A549 (cell line): ENCODE measurements around the gene CEP112. TPM values are rescaled to one million over a fixed set of nuclear protein-coding genes. Genes with fewer than 3 reads are reported as not detected.

Experiments used
- ATAC-seq, 2 experiments: fragments of 200-7000 bp in 1 of 2; fragments of >200 bp in 1 of 2; cut with Nextera tagmentation in 1 of 2; cut with Tn5 transposase in 1 of 2; 3 replicates each; pipeline versions ENCODE4 v1.8.0 to v1.9.1; 2018 to 2020; ENCODE audit warnings: mild to moderate bottlenecking in 1 of 2, moderate library complexity in 1 of 2
- CTCF ChIA-PET: fragments of 300-600 bp; sonication (Branson Sonifier 250); formaldehyde crosslinking; extraction: SDS; loops from one replicate; lab custom pipeline; 2021; ENCODE audit warnings: antibody characterized with exemption, inconsistent platforms; lab: Yijun Ruan, JAX
- POLR2A ChIA-PET: fragments of 350-600 bp; formaldehyde crosslinking; extraction: SDS; loops from one replicate; lab custom pipeline; 2021; ENCODE audit warnings: antibody characterized with exemption, inconsistent platforms; lab: Yijun Ruan, JAX
- DNase-seq, 2 experiments: peaks; one replicate each; pipeline versions ENCODE4 v3.0.0 to v3.0.0-alpha.2; 2011 to 2016; ENCODE audit warnings: low read depth in 1 of 2, low spot score in 1 of 2
- FAIRE-seq: peaks from 2 replicates; lab custom pipeline; 2011; peaks lifted over from hg19 to GRCh38; lab: Jason Lieb, UNC
- H3K27ac ChIP-seq, 2 experiments: fragments of >200 bp; sonication (Bioruptor Twin); formaldehyde crosslinking; 3 replicates each; pipeline ENCODE4 v1.5.1; 2016 to 2017
- H3K4me1 ChIP-seq: fragments of >200 bp; sonication (Bioruptor Twin); formaldehyde crosslinking; 3 replicates; pipeline ENCODE4 v1.6.1; 2016
- H3K4me2 ChIP-seq: fragments of >200 bp; sonication (Bioruptor Twin); formaldehyde crosslinking; 3 replicates; pipeline ENCODE4 v1.6.1; 2016
- H3K4me3 ChIP-seq: fragments of >200 bp; sonication (Bioruptor Twin); formaldehyde crosslinking; 3 replicates; pipeline ENCODE4 v1.5.1; 2016
- H3K9me3 ChIP-seq: fragments of >200 bp; sonication (Bioruptor Twin); formaldehyde crosslinking; 3 replicates; pipeline ENCODE4 v1.6.1; 2016
- ATOH8 ChIP-seq: fragments of 250-450 bp; sonication (Bioruptor Pico); IDR thresholded peaks from 2 replicates; pipeline ENCODE4 v1.5.0; 2020; ENCODE audit warnings: low read depth, mild to moderate bottlenecking, moderate library complexity
- BHLHE40 ChIP-seq: IDR thresholded peaks from 2 replicates; pipeline ENCODE4 v1.6.1; 2012; ENCODE audit warnings: low read depth, low read length, inconsistent platforms
- CEBPB ChIP-seq, 2 experiments: fragments of >200 bp in 1 of 2; sonication (Bioruptor Twin) in 1 of 2; formaldehyde crosslinking in 1 of 2; IDR thresholded peaks; 2 replicates each; pipeline ENCODE4 v1.6.1; 2012 to 2016
- CHD4 ChIP-seq: fragments of 200-600 bp; sonication (generic); IDR thresholded peaks from 2 replicates; pipeline ENCODE4 v1.6.1; 2016; ENCODE audit warnings: antibody characterized with exemption, mild to moderate bottlenecking, borderline replicate concordance
- CTCF ChIP-seq: fragments of >200 bp; sonication (Bioruptor Twin); formaldehyde crosslinking; IDR thresholded peaks from 3 replicates; pipeline ENCODE4 v1.5.1; 2016
- EHF ChIP-seq: fragments of 250-450 bp; sonication (Bioruptor Pico); IDR thresholded peaks from 2 replicates; pipeline ENCODE4 v1.5.0; 2020; ENCODE audit warnings: mild to moderate bottlenecking
- ESRRA ChIP-seq: fragments of 150-350 bp; IDR thresholded peaks from 2 replicates; pipeline ENCODE4 v1.6.1; 2014; ENCODE audit warnings: mild to moderate bottlenecking, low read length, borderline replicate concordance
- FOXS1 ChIP-seq: fragments of 250-450 bp; sonication (Bioruptor Pico); IDR thresholded peaks from 2 replicates; pipeline ENCODE4 v1.5.0; 2020; ENCODE audit warnings: mild to moderate bottlenecking, moderate library complexity
- GATA3 ChIP-seq: IDR thresholded peaks from 2 replicates; pipeline ENCODE4 v1.6.1; 2012; ENCODE audit warnings: borderline replicate concordance
- HMGXB4 ChIP-seq: fragments of 250-450 bp; sonication (Bioruptor Pico); IDR thresholded peaks from 2 replicates; pipeline ENCODE4 v1.5.0; 2021; ENCODE audit warnings: mild to moderate bottlenecking, moderate library complexity, borderline replicate concordance
- HOXA7 ChIP-seq: fragments of 250-450 bp; sonication (Bioruptor Pico); IDR thresholded peaks from 2 replicates; pipeline ENCODE4 v1.5.0; 2020; ENCODE audit warnings: mild to moderate bottlenecking, moderate library complexity
- HOXB13 ChIP-seq: fragments of 250-450 bp; sonication (Bioruptor Pico); IDR thresholded peaks from 2 replicates; pipeline ENCODE4 v1.5.0; 2020; ENCODE audit warnings: low read depth, mild to moderate bottlenecking, moderate library complexity
- HOXB5 ChIP-seq: fragments of 250-450 bp; sonication (Bioruptor Pico); IDR thresholded peaks from 2 replicates; pipeline ENCODE4 v1.5.0; 2020; ENCODE audit warnings: mild to moderate bottlenecking, moderate library complexity
- NPAS2 ChIP-seq: fragments of 250-450 bp; sonication (Bioruptor Pico); IDR thresholded peaks from 2 replicates; pipeline ENCODE4 v1.8.0; 2022; ENCODE audit warnings: mild to moderate bottlenecking, moderate library complexity, borderline replicate concordance
- PBX3 ChIP-seq: IDR thresholded peaks from 2 replicates; pipeline ENCODE4 v1.6.1; 2012
- POLR2A ChIP-seq: IDR thresholded peaks from 2 replicates; pipeline ENCODE4 v1.6.1; 2012; ENCODE audit warnings: mild to moderate bottlenecking, low read length
- RCOR1 ChIP-seq: fragments of 150-350 bp; IDR thresholded peaks from 2 replicates; pipeline ENCODE4 v1.6.1; 2014; ENCODE audit warnings: antibody characterized with exemption, low read length, low read depth
- REST ChIP-seq: fragments of 200-600 bp; sonication (generic); IDR thresholded peaks from 2 replicates; pipeline ENCODE4 v1.6.1; 2016; ENCODE audit warnings: antibody characterized with exemption, mild to moderate bottlenecking, moderate library complexity
- SMC3 ChIP-seq: fragments of >200 bp; sonication (Bioruptor Twin); formaldehyde crosslinking; IDR thresholded peaks from 3 replicates; pipeline ENCODE4 v1.6.1; 2018; ENCODE audit warnings: inconsistent platforms
- SREBF2 ChIP-seq: fragments of 450-650 bp; IDR thresholded peaks from 2 replicates; pipeline ENCODE4 v1.6.1; 2014; ENCODE audit warnings: mild to moderate bottlenecking, moderate library complexity
- TFCP2L1 ChIP-seq: fragments of 250-450 bp; sonication (Bioruptor Pico); IDR thresholded peaks from 2 replicates; pipeline ENCODE4 v1.5.0; 2021; ENCODE audit warnings: mild to moderate bottlenecking
- ZC3H11A ChIP-seq: fragments of 450-650 bp; IDR thresholded peaks from 2 replicates; pipeline ENCODE4 v1.6.1; 2014; ENCODE audit warnings: antibody characterized with exemption, mild to moderate bottlenecking
- ZFP36 ChIP-seq: fragments of 450-650 bp; IDR thresholded peaks from 2 replicates; pipeline ENCODE4 v1.6.1; 2014; ENCODE audit warnings: borderline replicate concordance; ENCODE audit not compliant: partially characterized antibody
- ZSCAN20 ChIP-seq: fragments of 250-450 bp; sonication (Bioruptor Pico); IDR thresholded peaks from 2 replicates; pipeline ENCODE4 v1.8.0; 2022; ENCODE audit warnings: mild to moderate bottlenecking, moderate library complexity
- WGBS: methylation state at CpG from one replicate; pipeline ENCODE4 v1.1.6; 2017; ENCODE audit errors: missing lambda C conversion rate; 5-methylcytosine and 5-hydroxymethylcytosine counted together
- polyA plus RNA-seq, 4 experiments: library from polyadenylated mRNA; depleted of rRNA in 3 of 4; stranded (reverse); fragments of >200 nt; fragmentation: RNase III in 1 of 4; extraction: RNeasy Plus Mini Kit Qiagen cat#74134 plus additional on column Dnase treatment in 1 of 4; gene quantifications; 2 replicates in 3 of 4; 3 replicates in 1 of 4; pipeline ENCODE4 v1.2.3, GENCODE V29; 2011 to 2017

CEP112 gene
- polyA plus RNA-seq, 2 of the 4 experiments (the other 2 are of a cell fraction), result 9.6 to 15.2 TPM

GRCh38 chr17:65727832-65728231, 464.1 kb downstream of the CEP112 start (continued):
- TF ChIP-seq HOXB13 (CRISPR knock-in tag) (no peak), BHLHE40 (no peak)
- TF ChIP-seq, all 56 proteins: peak for 0

GRCh38 chr17:65727246-65727645, 464.7 kb downstream of the CEP112 start:
- no peak overlapping the region for H3K27ac ChIP-seq
- no peak for DNase-seq
- CTCF ChIA-PET, result no interaction called here
- TF ChIP-seq SMC3 (no peak), HOXB5 (no peak), GATA3 (no peak), REST (no peak), ZC3H11A (no peak), RCOR1 (no peak), CEBPB (IDR thresholded peaks at IDR 0.05) (no peak), POLR2A (no peak), FOXS1 (CRISPR knock-in tag) (no peak), HMGXB4 (no peak), ZSCAN20 (CRISPR knock-in tag) (no peak), ATOH8 (no peak), ZFP36 (no peak), NPAS2 (CRISPR knock-in tag) (no peak)
- TF ChIP-seq, all 56 proteins: peak for 0
- WGBS, result 93% methylated on average over 2 of the region's 2 CpGs
- Histone ChIP-seq H3K4me3 (no peak overlapping the region), H3K9me3 (no peaks in the 10 kb centered on the region), H3K4me1 (peaks cover 15% of the 10 kb centered on the region), H3K4me2 (no peak overlapping the region)
- FAIRE-seq (no peak), ATAC-seq (no peak)
- POLR2A ChIA-PET, result no interaction called here

- Histone ChIP-seq H3K4me2 (peak overlapping the region; percentile 21), H3K4me3 (no peak overlapping the region), H3K9me3 (no peaks in the 10 kb centered on the region), H3K4me1 (peaks cover 15% of the 10 kb centered on the region), H3K27ac (no peak overlapping the region; a peak in 1 of 6 replicates)
- DNase-seq, result no peak
- CTCF ChIA-PET, result interaction anchor here (0.9 to 1.6 kb wide), 2 partner anchors 12 to 161 kb away, joined by 3 to 4 read pairs; no protein-coding TSS in a partner anchor
- FAIRE-seq, result peak; percentile 7
- no peak for ATAC-seq
- POLR2A ChIA-PET, result no interaction called here
- 48% methylated on average over 5 of the region's 5 CpGs for WGBS
- TF ChIP-seq TFCP2L1 (no peak), ESRRA (no peak), PBX3 (no peak), POLR2A (no peak), HOXA7 (no peak), RCOR1 (no peak), SREBF2 (no peak), GATA3 (no peak), EHF (CRISPR knock-in tag) (no peak), CHD4 (no peak), HOXB5 (no peak), HMGXB4 (no peak), CTCF (no peak)
Measured at GRCh38 chr17:65723431-65724151, 468.3 kb downstream of the CEP112 start.
